Osteoblast (primary cell): ENCODE results near the gene KAT2A. TPM values are rescaled to one million over a fixed set of nuclear protein-coding genes. Genes with fewer than 3 reads are reported as not detected.
A peak's percentile ranks its signal among the peaks of the same experiment; 100 is the strongest.

Source experiments
- DNase-seq: peaks from one replicate; pipeline ENCODE4 v3.0.0; 2011; ENCODE audit warnings: low spot score, mixed read lengths; ENCODE audit not compliant: insufficient read length; ENCODE audit errors: missing footprints
- H2AFZ ChIP-seq: 2 replicates; pipeline ENCODE4 v1.6.0; 2011; ENCODE audit warnings: mild to moderate bottlenecking, low read length
- H3K27ac ChIP-seq: 2 replicates; pipeline ENCODE4 v1.5.1; 2011; ENCODE audit warnings: mild to moderate bottlenecking, low read depth, low read length, moderate library complexity
- H3K27me3 ChIP-seq: 2 replicates; pipeline ENCODE4 v1.6.0; 2012; ENCODE audit warnings: mild to moderate bottlenecking, control low read depth, inconsistent platforms, low read length, moderate library complexity; ENCODE audit not compliant: insufficient read depth
- H3K36me3 ChIP-seq: 2 replicates; pipeline ENCODE4 v1.5.1; 2011; ENCODE audit warnings: mild to moderate bottlenecking, low read length, control low read depth, moderate library complexity; ENCODE audit not compliant: insufficient read depth
- H3K4me1 ChIP-seq: 2 replicates; pipeline ENCODE4 v1.5.1; 2011; ENCODE audit warnings: mild to moderate bottlenecking, low read length, control low read depth, moderate library complexity; ENCODE audit not compliant: insufficient read depth
- H3K4me2 ChIP-seq: 2 replicates; pipeline ENCODE4 v1.6.0; 2011; ENCODE audit warnings: mild to moderate bottlenecking, low read length; ENCODE audit not compliant: insufficient read depth
- H3K4me3 ChIP-seq: fragments of 200-600 bp; sonication (generic); 3 replicates; pipeline ENCODE4 v1.5.1; 2012; ENCODE audit warnings: mild to moderate bottlenecking, low read length, inconsistent platforms; ENCODE audit not compliant: insufficient read depth
- H3K79me2 ChIP-seq: 2 replicates; pipeline ENCODE4 v1.6.0; 2012; ENCODE audit warnings: mild to moderate bottlenecking, low read length, control low read depth, inconsistent platforms; ENCODE audit not compliant: insufficient read depth
- H3K9me3 ChIP-seq: 2 replicates; pipeline ENCODE4 v1.5.1; 2011; ENCODE audit warnings: low read depth, low read length, control low read depth
- H4K20me1 ChIP-seq: 2 replicates; pipeline ENCODE4 v1.6.0; 2012; ENCODE audit warnings: mild to moderate bottlenecking, low read length, control low read depth; ENCODE audit not compliant: insufficient read depth
- total RNA-seq: library from RNA; depleted of rRNA; stranded (reverse); fragments of >200 nt; gene quantifications from 2 replicates; pipeline ENCODE4 v1.2.3, GENCODE V29; 2012
- TF ChIP-seq, protein P1 (sequence below): IDR thresholded peaks from 2 replicates; pipeline ENCODE4 v1.5.1; 2011; ENCODE audit warnings: mild to moderate bottlenecking, low read depth, low read length, moderate library complexity; ENCODE audit errors: extremely low read depth

KAT2A gene
- total RNA-seq, 1 donor: 9.0 TPM

GRCh38 chr17:42103221-42103954 is 17.8 kb downstream of the KAT2A start:
- H3K4me2 ChIP-seq: no peak overlapping the region
- no peaks in the 10 kb centered on the region for H3K36me3 ChIP-seq
- no peak overlapping the region for H3K4me3 ChIP-seq

DNA sequence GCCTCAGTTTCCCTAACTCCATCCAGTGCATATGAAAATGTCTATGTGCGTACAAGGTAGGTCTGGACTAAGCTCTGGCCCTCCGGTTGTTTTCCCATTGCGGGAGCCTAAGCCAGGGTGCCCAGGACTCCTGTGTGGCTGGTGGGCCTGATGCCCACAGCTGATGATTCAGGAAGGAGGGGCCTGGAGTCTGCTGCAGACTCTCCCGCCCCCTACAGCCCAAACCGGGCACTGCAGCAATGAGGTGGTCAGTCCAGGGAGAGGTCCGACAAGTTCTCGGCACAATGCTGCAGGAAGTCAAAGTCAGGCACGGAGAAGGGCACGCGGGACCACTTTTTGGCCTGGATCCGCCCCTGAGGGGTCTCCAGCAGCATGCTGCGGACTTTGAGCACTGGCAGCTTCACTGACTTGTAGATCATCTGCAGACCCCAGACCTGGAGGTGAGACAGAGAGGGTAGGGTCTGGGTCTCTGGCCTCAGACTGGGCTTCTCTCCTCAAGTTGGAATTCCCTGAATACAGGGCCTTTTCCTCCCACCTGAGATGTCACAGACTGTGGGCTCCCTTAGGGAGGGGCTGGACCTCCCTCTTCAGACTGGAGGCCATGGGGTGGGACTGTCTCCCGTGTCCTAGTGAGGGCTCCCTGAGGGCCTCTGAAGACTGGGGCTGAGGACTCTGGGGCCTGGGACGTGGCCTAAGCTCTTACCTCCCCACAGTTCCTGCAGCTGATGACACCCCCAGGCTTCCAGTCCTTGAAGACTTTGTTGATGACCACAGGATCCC is 19.5 kb downstream of the KAT2A start:
- Histone ChIP-seq H3K4me1 (no peaks in the 10 kb centered on the region), H3K27me3 (peaks cover 15% of the 10 kb centered on the region), H3K4me2 (peak overlapping the region; percentile 30), H2AFZ (no peak overlapping the region), H3K27ac (no peak overlapping the region), H3K9me3 (no peaks in the 10 kb centered on the region), H3K4me3 (no peak overlapping the region), H4K20me1 (no peaks in the 10 kb centered on the region), H3K79me2 (no peaks in the 10 kb centered on the region), H3K36me3 (no peaks in the 10 kb centered on the region)
- TF ChIP-seq, protein P1, sequence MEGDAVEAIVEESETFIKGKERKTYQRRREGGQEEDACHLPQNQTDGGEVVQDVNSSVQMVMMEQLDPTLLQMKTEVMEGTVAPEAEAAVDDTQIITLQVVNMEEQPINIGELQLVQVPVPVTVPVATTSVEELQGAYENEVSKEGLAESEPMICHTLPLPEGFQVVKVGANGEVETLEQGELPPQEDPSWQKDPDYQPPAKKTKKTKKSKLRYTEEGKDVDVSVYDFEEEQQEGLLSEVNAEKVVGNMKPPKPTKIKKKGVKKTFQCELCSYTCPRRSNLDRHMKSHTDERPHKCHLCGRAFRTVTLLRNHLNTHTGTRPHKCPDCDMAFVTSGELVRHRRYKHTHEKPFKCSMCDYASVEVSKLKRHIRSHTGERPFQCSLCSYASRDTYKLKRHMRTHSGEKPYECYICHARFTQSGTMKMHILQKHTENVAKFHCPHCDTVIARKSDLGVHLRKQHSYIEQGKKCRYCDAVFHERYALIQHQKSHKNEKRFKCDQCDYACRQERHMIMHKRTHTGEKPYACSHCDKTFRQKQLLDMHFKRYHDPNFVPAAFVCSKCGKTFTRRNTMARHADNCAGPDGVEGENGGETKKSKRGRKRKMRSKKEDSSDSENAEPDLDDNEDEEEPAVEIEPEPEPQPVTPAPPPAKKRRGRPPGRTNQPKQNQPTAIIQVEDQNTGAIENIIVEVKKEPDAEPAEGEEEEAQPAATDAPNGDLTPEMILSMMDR: peak; percentile 94
- peak; percentile 99 for DNase-seq

More at GRCh38 chr17:42103221-42103954, 17.8 kb downstream of the KAT2A start:
- H3K79me2 ChIP-seq: no peaks in the 10 kb centered on the region
- TF ChIP-seq, protein P1: no peak
- no peak overlapping the region for H2AFZ ChIP-seq
- H3K27me3 ChIP-seq: no peaks in the 10 kb centered on the region
- DNase-seq: no peak
- H4K20me1 ChIP-seq: no peaks in the 10 kb centered on the region
- no peaks in the 10 kb centered on the region for H3K4me1 ChIP-seq
- no peaks in the 10 kb centered on the region for H3K9me3 ChIP-seq
- H3K27ac ChIP-seq: no peak overlapping the region

DNA sequence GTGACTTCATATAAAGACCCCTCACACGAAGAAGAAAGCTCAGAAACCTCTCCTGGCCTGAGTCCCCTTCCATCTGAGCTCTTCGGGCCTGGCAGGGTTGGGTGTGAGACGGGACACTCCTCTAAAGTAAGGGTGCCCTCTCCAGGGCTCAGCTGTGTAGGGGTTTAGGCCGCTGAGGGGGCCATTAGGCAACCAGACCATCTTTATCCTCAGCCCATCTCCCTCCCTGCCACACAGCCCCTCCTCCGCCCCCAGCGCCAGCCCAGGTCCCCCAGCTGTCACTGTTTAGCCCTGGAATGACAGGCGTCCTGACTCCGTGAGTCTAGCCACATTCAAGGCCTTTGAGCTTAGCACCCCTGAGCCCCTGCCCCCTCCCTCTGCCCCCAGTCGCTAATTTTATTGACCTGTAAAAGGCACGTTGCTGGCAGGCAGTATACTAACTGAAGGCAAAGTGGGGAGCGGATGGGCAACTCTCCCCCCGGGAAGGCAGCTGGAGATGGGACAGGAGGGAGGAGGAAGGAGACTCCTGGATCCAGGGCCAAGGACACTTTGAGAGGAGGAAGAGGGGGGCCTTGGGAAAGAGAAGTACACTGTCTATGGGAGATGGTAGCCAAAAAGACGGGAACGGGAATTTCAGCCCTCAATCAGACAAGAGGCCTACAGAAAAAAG is 22.3 kb downstream of the KAT2A start:
- Histone ChIP-seq H3K4me2 (no peak overlapping the region), H2AFZ (no peak overlapping the region), H3K27me3 (peaks cover 21% of the 10 kb centered on the region), H3K4me3 (no peak overlapping the region), H3K36me3 (no peaks in the 10 kb centered on the region), H3K27ac (no peak overlapping the region), H4K20me1 (no peaks in the 10 kb centered on the region), H3K9me3 (no peaks in the 10 kb centered on the region), H3K79me2 (no peaks in the 10 kb centered on the region), H3K4me1 (no peaks in the 10 kb centered on the region)
- TF ChIP-seq, protein P1: no peak
- DNase-seq: no peak
